HL-60 (cell line): ENCODE results near the gene TRIB2.

ENCODE experiments used
- DNase-seq, 2 experiments: peaks; one replicate each; pipeline ENCODE4 v3.0.0-alpha.2; 2010 to 2020; ENCODE audit warnings: low read depth in 1 of 2, low spot score in 1 of 2
- H3K27ac ChIP-seq: fragments of 250-450 bp; sonication (Bioruptor Pico); replicated peaks from 2 replicates; pipeline ENCODE4 v1.5.1; 2020; ENCODE audit warnings: mild to moderate bottlenecking, moderate library complexity
- H3K27me3 ChIP-seq: fragments of 250-450 bp; sonication (Bioruptor Pico); 2 replicates; pipeline ENCODE4 v1.5.1; 2021; ENCODE audit warnings: mild to moderate bottlenecking, moderate library complexity; ENCODE audit not compliant: insufficient read depth, poor library complexity, severe bottlenecking
- H3K4me3 ChIP-seq: replicated peaks from 2 replicates; pipeline ENCODE4 v1.5.1; 2011; ENCODE audit warnings: mild to moderate bottlenecking, control low read depth, low read length; ENCODE audit not compliant: insufficient read depth
- GABPA ChIP-seq: IDR thresholded peaks from 2 replicates; pipeline ENCODE4 v1.6.1; 2012; ENCODE audit warnings: low read depth
- POLR2AphosphoS5 ChIP-seq: IDR thresholded peaks from 2 replicates; pipeline ENCODE4 v1.6.1; 2012; ENCODE audit warnings: low read depth
- REST ChIP-seq: IDR thresholded peaks from 2 replicates; pipeline ENCODE4 v1.6.1; 2012; ENCODE audit warnings: low read depth; ENCODE audit not compliant: insufficient replicate concordance
- SPI1 ChIP-seq: IDR thresholded peaks from 2 replicates; pipeline ENCODE4 v1.6.1; 2012; ENCODE audit warnings: low read depth, mild to moderate bottlenecking, borderline replicate concordance
- TF ChIP-seq, protein P1 (sequence below): IDR thresholded peaks from one replicate; pipeline ENCODE4 v1.5.1; 2011; ENCODE audit warnings: low read length, control low read depth, inconsistent platforms; ENCODE audit not compliant: insufficient read depth

The TRIB2 gene

GRCh38 chr2:12767541-12767940, 50.8 kb downstream of the TRIB2 start:
- TF ChIP-seq POLR2AphosphoS5, result no peak
- no peak for TF ChIP-seq REST
- TF ChIP-seq SPI1, result no peak
- TF ChIP-seq, protein P1, sequence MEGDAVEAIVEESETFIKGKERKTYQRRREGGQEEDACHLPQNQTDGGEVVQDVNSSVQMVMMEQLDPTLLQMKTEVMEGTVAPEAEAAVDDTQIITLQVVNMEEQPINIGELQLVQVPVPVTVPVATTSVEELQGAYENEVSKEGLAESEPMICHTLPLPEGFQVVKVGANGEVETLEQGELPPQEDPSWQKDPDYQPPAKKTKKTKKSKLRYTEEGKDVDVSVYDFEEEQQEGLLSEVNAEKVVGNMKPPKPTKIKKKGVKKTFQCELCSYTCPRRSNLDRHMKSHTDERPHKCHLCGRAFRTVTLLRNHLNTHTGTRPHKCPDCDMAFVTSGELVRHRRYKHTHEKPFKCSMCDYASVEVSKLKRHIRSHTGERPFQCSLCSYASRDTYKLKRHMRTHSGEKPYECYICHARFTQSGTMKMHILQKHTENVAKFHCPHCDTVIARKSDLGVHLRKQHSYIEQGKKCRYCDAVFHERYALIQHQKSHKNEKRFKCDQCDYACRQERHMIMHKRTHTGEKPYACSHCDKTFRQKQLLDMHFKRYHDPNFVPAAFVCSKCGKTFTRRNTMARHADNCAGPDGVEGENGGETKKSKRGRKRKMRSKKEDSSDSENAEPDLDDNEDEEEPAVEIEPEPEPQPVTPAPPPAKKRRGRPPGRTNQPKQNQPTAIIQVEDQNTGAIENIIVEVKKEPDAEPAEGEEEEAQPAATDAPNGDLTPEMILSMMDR, result no peak
- no peak for TF ChIP-seq GABPA
- Histone ChIP-seq H3K4me3 (no peak overlapping the region), H3K27ac (no peak overlapping the region), H3K27me3 (no peaks in the 10 kb centered on the region)
- DNase-seq, result no peak

- no peaks in the 10 kb centered on the region for H3K27me3 ChIP-seq
- no peak overlapping the region for H3K4me3 ChIP-seq
- no peak overlapping the region for H3K27ac ChIP-seq
- TF ChIP-seq, protein P1, result no peak
- TF ChIP-seq SPI1 (no peak), GABPA (no peak), REST (no peak), POLR2AphosphoS5 (no peak)
- DNase-seq, result no peak
Observed at GRCh38 chr2:12767996-12768624, 51.4 kb downstream of the TRIB2 start.

GRCh38 chr2:12769492-12770105, 52.9 kb downstream of the TRIB2 start:
- H3K27ac ChIP-seq, result no peak overlapping the region
- DNase-seq, result peak; percentile 2 to 10
- no peak overlapping the region for H3K4me3 ChIP-seq
- TF ChIP-seq POLR2AphosphoS5 (no peak), GABPA (no peak), REST (no peak), SPI1 (no peak)
- no peaks in the 10 kb centered on the region for H3K27me3 ChIP-seq
